Keratinocyte (primary cell): ENCODE data around the gene ENTR1. TPM values are rescaled to one million over a fixed set of nuclear protein-coding genes. Genes with fewer than 3 reads are reported as not detected.

ENCODE experiments used
- DNase-seq: peaks from one replicate; pipeline ENCODE4 v3.0.0-alpha.2; 2011; ENCODE audit warnings: low read depth, missing footprints, low spot score
- FAIRE-seq: peaks from 2 replicates; lab custom pipeline; 2011; peaks lifted over from hg19 to GRCh38; lab: Jason Lieb, UNC
- H2AFZ ChIP-seq: 2 replicates; pipeline ENCODE4 v1.6.0; 2012; ENCODE audit warnings: low read length, control low read depth, inconsistent platforms; ENCODE audit not compliant: control insufficient read depth
- H3K27ac ChIP-seq: 2 replicates; pipeline ENCODE4 v1.5.1; 2011; ENCODE audit warnings: low read length; ENCODE audit not compliant: control insufficient read depth, insufficient read depth
- H3K27me3 ChIP-seq: 3 replicates; pipeline ENCODE4 v1.6.0; 2011; ENCODE audit warnings: low read length; ENCODE audit not compliant: control insufficient read depth, insufficient read depth; ENCODE audit errors: extremely low read depth
- H3K36me3 ChIP-seq, 2 experiments: 2 replicates in 1 of 2; 3 replicates in 1 of 2; pipeline ENCODE4 v1.5.1; 2011; ENCODE audit warnings: low read length in 2 of 2, mild to moderate bottlenecking in 1 of 2; ENCODE audit not compliant: control insufficient read depth in 2 of 2, insufficient read depth in 2 of 2; ENCODE audit errors: extremely low read depth in 1 of 2
- H3K4me1 ChIP-seq: 3 replicates; pipeline ENCODE4 v1.5.1; 2011; ENCODE audit warnings: low read length; ENCODE audit not compliant: control insufficient read depth, insufficient read depth; ENCODE audit errors: extremely low read depth
- H3K4me2 ChIP-seq: 3 replicates; pipeline ENCODE4 v1.6.0; 2011; ENCODE audit warnings: low read depth, low read length; ENCODE audit not compliant: control insufficient read depth, insufficient read depth; ENCODE audit errors: extremely low read depth
- H3K4me3 ChIP-seq, 3 experiments: fragments of 200-600 bp in 1 of 3; sonication (generic) in 1 of 3; 2 replicates in 2 of 3; 3 replicates in 1 of 3; pipeline ENCODE4 v1.5.1; 2011 to 2016; ENCODE audit warnings: low read length in 3 of 3, mild to moderate bottlenecking in 3 of 3, control low read depth in 2 of 3, inconsistent platforms in 1 of 3, low read depth in 1 of 3, mixed read lengths in 1 of 3, mixed run types in 1 of 3, moderate library complexity in 1 of 3; ENCODE audit not compliant: control insufficient read depth in 2 of 3, insufficient read depth in 2 of 3; ENCODE audit errors: extremely low read depth in 1 of 3
- H3K79me2 ChIP-seq: 2 replicates; pipeline ENCODE4 v1.6.0; 2012; ENCODE audit warnings: low read length; ENCODE audit not compliant: control insufficient read depth, insufficient read depth
- H3K9ac ChIP-seq: 3 replicates; pipeline ENCODE4 v1.6.0; 2011; ENCODE audit warnings: low read length; ENCODE audit not compliant: control insufficient read depth, insufficient read depth; ENCODE audit errors: extremely low read depth
- H3K9me1 ChIP-seq: 3 replicates; pipeline ENCODE4 v1.6.0; 2011; ENCODE audit warnings: low read length; ENCODE audit not compliant: control insufficient read depth, insufficient read depth; ENCODE audit errors: extremely low read depth
- H3K9me3 ChIP-seq: 2 replicates; pipeline ENCODE4 v1.5.1; 2012; ENCODE audit warnings: low read depth, low read length; ENCODE audit not compliant: control insufficient read depth
- H4K20me1 ChIP-seq: 3 replicates; pipeline ENCODE4 v1.6.0; 2011; ENCODE audit warnings: low read length; ENCODE audit not compliant: control insufficient read depth, insufficient read depth; ENCODE audit errors: extremely low read depth
- CTCF ChIP-seq, 3 experiments: IDR thresholded peaks in 1 of 3; conservative IDR thresholded peaks in 1 of 3; optimal IDR thresholded peaks in 1 of 3; 2 replicates in 2 of 3; 3 replicates in 1 of 3; pipeline versions ENCODE3 to v1.5.1; 2011; ENCODE audit warnings: low read length in 3 of 3, mild to moderate bottlenecking in 3 of 3, moderate library complexity in 2 of 3, control low read depth in 1 of 3, inconsistent platforms in 1 of 3; ENCODE audit not compliant: insufficient read depth in 2 of 3; ENCODE audit errors: extremely low read depth in 1 of 3
- EZH2 ChIP-seq: IDR thresholded peaks from one replicate; pipeline ENCODE4 v1.6.1; 2012; ENCODE audit warnings: inconsistent platforms, mild to moderate bottlenecking, low read length, moderate library complexity
- dilution Hi-C: fragments of 300-500 bp; cut with MboI; formaldehyde crosslinking; loops from one replicate; pipeline ENCODE4 v1.7.0; 2020; ENCODE audit warnings: low sequenced_read_pairs; ENCODE audit not compliant: extremely low pct_ligation_motif_present
- polyA plus RNA-seq, 5 experiments: library from polyadenylated mRNA; depleted of rRNA in 3 of 5; stranded (reverse) in 3 of 5; stranded (forward) in 1 of 5; unstranded in 1 of 5; fragments of >200 nt; gene quantifications; 1 replicate in 1 of 5; 2 replicates in 3 of 5; 3 replicates in 1 of 5; pipeline versions ENCODE4 v1.2.1 to v1.2.3, GENCODE V29; 2011 to 2012; ENCODE audit warnings: missing spikeins in 2 of 5, low read depth in 1 of 5, low replicate concordance in 1 of 5

Gene ENTR1
- polyA plus RNA-seq, 1 donor (not counting 4 experiments of a cell fraction or from before 2014, with no cell fraction given) = 46.5 TPM

- Histone ChIP-seq H4K20me1 (no peaks in the 10 kb centered on the region), H3K9ac (no peak overlapping the region), H3K36me3 (no peaks in the 10 kb centered on the region), H3K9me1 (no peaks in the 10 kb centered on the region), H3K4me3 (no peak overlapping the region), H3K4me1 (peaks cover 3% of the 10 kb centered on the region), H3K27me3 (no peaks in the 10 kb centered on the region), H3K79me2 (no peaks in the 10 kb centered on the region), H3K4me2 (no peak overlapping the region), H3K9me3 (no peaks in the 10 kb centered on the region), H3K27ac (no peak overlapping the region), H2AFZ (no peak overlapping the region)
- TF ChIP-seq CTCF (optimal IDR thresholded peaks at IDR 0.05 in 1 of 3, IDR thresholded peaks at IDR 0.05 in 1 of 3, conservative IDR thresholded peaks at IDR 0.05 in 1 of 3; ENCODE audit: extremely low read depth in 1 of 3, insufficient read depth in 2 of 3, low read length in 3 of 3) (no peak), EZH2 (no peak)
- dilution Hi-C loops = no loop called here
- FAIRE-seq (no peak), DNase-seq (no peak)
These were observed 56.5 kb downstream of the ENTR1 start for GRCh38 chr9:136353757-136354488.

- Histone ChIP-seq H3K27ac (no peak overlapping the region), H3K36me3 (no peaks in the 10 kb centered on the region), H3K4me2 (no peak overlapping the region), H2AFZ (no peak overlapping the region), H3K9me1 (no peaks in the 10 kb centered on the region), H3K4me1 (peaks cover 3% of the 10 kb centered on the region), H3K9me3 (no peaks in the 10 kb centered on the region), H3K4me3 (no peak overlapping the region), H3K79me2 (no peaks in the 10 kb centered on the region), H4K20me1 (no peaks in the 10 kb centered on the region), H3K27me3 (no peaks in the 10 kb centered on the region), H3K9ac (no peak overlapping the region)
- TF ChIP-seq EZH2 = no peak
- no peak for TF ChIP-seq CTCF (optimal IDR thresholded peaks at IDR 0.05 in 1 of 3, IDR thresholded peaks at IDR 0.05 in 1 of 3, conservative IDR thresholded peaks at IDR 0.05 in 1 of 3; ENCODE audit: extremely low read depth in 1 of 3, insufficient read depth in 2 of 3, low read length in 3 of 3)
- DNase-seq (no peak), FAIRE-seq (no peak)
- dilution Hi-C loops = no loop called here
These were observed 57.3 kb downstream of the ENTR1 start for GRCh38 chr9:136353088-136353487.
